ENCODE results near the gene TSPEAR. TPM values are rescaled to one million over a fixed set of nuclear protein-coding genes. Genes with fewer than 3 reads are reported as not detected.

TSPEAR gene
- total and polyA plus RNA-seq, 9 of the 15 experiments (the other 6 are each of a cell fraction or from before 2014, with no cell fraction given): not detected

DNA sequence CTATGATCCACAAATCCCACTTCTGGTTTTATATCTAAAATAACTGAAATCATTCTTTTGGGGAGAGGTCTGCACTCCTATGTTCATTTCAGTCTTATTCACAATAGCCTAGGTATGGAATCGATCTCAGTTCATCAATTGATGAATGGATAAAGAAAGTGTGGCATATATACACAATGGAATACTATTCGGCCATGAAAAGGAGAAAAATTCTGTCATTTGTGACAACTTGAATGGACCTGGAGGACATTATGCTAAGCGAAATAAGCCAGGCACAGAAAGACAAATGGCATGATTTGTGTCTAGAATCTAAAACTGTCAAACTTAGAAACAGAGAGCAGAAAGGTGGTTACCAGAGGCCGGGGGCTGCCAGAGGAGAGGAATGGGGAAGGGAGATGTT lies 104.9 kb downstream of the TSPEAR start:
- Histone ChIP-seq H2AFZ (ENCODE audit: low read depth, low read length) (no peak overlapping the region), H3K27me3 (ENCODE audit: control insufficient read depth in 2 of 2, insufficient read depth in 2 of 2, low read length in 2 of 2) (peaks cover 4 to 19% of the 10 kb centered on the region in 2 experiments; a peak in 3 of 5 replicates), H3K9ac (ENCODE audit: insufficient read depth in 1 of 2, low read depth in 2 of 2, low read length in 2 of 2) (no peak overlapping the region), H3K4me3 (no peak overlapping the region), H3K27ac (ENCODE audit: extremely low read depth, low read depth, low read length) (no peak overlapping the region), H3K9me3 (replicated peaks; ENCODE audit: control insufficient read depth, insufficient read depth, low read depth, low read length) (no peaks in the 10 kb centered on the region; the same call in none of the 2 replicates), H3K36me3 (ENCODE audit: control insufficient read depth, insufficient read depth, low read length) (no peaks in the 10 kb centered on the region), H4K20me1 (replicated peaks; ENCODE audit: control insufficient read depth, insufficient read depth, low read length) (no peaks in the 10 kb centered on the region), H3K79me2 (ENCODE audit: control insufficient read depth, insufficient read depth, low read length) (no peaks in the 10 kb centered on the region), H3K4me1 (replicated peaks in 1 of 2; ENCODE audit: control insufficient read depth in 2 of 2, insufficient read depth in 2 of 2, low read length in 2 of 2) (peaks cover 0 to 10% of the 10 kb centered on the region in 2 experiments; a peak in 1 of 5 replicates), H3K9me1 (ENCODE audit: control insufficient read depth, insufficient read depth, low read length) (no peaks in the 10 kb centered on the region), H3K4me2 (ENCODE audit: insufficient read depth, low read length) (no peak overlapping the region)
- no TSS peak for BruUV-seq (replicated peaks)
- DNase-seq (ENCODE audit: extremely low read depth in 1 of 4, low spot score in 3 of 4) (no peak), FAIRE-seq (peak; percentile 29), ATAC-seq (no peak)
- 3% methylated on average over 4 of the region's 4 CpGs for WGBS (ENCODE audit: insufficient coverage, low coverage, missing lambda C conversion rate)
- CTCF ChIA-PET (ENCODE audit: low intra/inter-chr PET ratio): no interaction called here
- TF ChIP-seq KLF10 (CRISPR knock-in tag; IDR thresholded peaks at IDR 0.05): no peak
- peak; percentile 36 for TF ChIP-seq ZNF146 (CRISPR knock-in tag; IDR thresholded peaks at IDR 0.05; ENCODE audit: unreplicated experiment)
- TF ChIP-seq FUS (optimal IDR thresholded peaks at IDR 0.05; ENCODE audit: low read depth, low read length): no peak
- TF ChIP-seq, protein P1, sequence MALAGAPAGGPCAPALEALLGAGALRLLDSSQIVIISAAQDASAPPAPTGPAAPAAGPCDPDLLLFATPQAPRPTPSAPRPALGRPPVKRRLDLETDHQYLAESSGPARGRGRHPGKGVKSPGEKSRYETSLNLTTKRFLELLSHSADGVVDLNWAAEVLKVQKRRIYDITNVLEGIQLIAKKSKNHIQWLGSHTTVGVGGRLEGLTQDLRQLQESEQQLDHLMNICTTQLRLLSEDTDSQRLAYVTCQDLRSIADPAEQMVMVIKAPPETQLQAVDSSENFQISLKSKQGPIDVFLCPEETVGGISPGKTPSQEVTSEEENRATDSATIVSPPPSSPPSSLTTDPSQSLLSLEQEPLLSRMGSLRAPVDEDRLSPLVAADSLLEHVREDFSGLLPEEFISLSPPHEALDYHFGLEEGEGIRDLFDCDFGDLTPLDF (CRISPR knock-in tag; IDR thresholded peaks at IDR 0.05): no peak
- TF ChIP-seq XRCC5 (IDR thresholded peaks at IDR 0.05; ENCODE audit: low read depth, low read length): no peak
- no peak for TF ChIP-seq HDAC6 (IDR thresholded peaks at IDR 0.05; ENCODE audit: low read depth, low read length)
- TF ChIP-seq, protein P2, sequence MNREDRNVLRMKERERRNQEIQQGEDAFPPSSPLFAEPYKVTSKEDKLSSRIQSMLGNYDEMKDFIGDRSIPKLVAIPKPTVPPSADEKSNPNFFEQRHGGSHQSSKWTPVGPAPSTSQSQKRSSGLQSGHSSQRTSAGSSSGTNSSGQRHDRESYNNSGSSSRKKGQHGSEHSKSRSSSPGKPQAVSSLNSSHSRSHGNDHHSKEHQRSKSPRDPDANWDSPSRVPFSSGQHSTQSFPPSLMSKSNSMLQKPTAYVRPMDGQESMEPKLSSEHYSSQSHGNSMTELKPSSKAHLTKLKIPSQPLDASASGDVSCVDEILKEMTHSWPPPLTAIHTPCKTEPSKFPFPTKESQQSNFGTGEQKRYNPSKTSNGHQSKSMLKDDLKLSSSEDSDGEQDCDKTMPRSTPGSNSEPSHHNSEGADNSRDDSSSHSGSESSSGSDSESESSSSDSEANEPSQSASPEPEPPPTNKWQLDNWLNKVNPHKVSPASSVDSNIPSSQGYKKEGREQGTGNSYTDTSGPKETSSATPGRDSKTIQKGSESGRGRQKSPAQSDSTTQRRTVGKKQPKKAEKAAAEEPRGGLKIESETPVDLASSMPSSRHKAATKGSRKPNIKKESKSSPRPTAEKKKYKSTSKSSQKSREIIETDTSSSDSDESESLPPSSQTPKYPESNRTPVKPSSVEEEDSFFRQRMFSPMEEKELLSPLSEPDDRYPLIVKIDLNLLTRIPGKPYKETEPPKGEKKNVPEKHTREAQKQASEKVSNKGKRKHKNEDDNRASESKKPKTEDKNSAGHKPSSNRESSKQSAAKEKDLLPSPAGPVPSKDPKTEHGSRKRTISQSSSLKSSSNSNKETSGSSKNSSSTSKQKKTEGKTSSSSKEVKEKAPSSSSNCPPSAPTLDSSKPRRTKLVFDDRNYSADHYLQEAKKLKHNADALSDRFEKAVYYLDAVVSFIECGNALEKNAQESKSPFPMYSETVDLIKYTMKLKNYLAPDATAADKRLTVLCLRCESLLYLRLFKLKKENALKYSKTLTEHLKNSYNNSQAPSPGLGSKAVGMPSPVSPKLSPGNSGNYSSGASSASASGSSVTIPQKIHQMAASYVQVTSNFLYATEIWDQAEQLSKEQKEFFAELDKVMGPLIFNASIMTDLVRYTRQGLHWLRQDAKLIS (CRISPR knock-in tag; IDR thresholded peaks at IDR 0.05): no peak
- TF ChIP-seq SMARCB1 (IDR thresholded peaks at IDR 0.05; ENCODE audit: insufficient read length, low read depth): no peak
- TF ChIP-seq RBM25 (IDR thresholded peaks at IDR 0.05; ENCODE audit: low read depth, low read length, severe bottlenecking): peak; percentile 16
- no peak for TF ChIP-seq ZNF507 (tag; conservative IDR thresholded peaks at IDR 0.05)
- in situ Hi-C loops (cut with MboI) (no loop called here), intact Hi-C loops (cut with micrococcal nuclease) (no loop called here)
- POLR2A ChIA-PET: no interaction called here
